ENCODE results near the gene PAXIP1.

Gene PAXIP1

DNA sequence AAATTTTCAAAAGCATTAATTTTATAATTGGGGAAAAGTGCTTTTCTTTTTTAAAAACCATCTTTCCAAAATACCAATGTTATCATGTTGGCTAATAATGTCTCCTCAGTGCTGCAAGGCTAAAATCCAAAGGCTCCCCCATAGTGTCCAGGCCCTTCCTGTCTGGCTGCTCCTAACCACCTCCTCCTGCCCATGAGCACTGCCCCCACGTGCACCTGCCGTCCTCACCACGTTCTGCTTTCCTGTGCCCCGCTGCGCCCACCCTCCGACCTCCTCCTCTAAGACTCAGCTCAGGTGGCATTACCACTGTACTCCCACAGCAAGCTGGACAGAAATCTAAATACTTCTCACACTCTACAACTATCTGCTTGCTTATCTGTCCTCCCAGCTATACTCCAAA, 17.7 kb downstream of the PAXIP1 start:
- H3K4me3 ChIP-seq (ENCODE audit: low read depth, low read length): no peak overlapping the region
- no peak for TF ChIP-seq CTCF (IDR thresholded peaks at IDR 0.05; ENCODE audit: insufficient read depth, low read depth, low read length, missing control alignments)
- no peak for DNase-seq (ENCODE audit: low read depth)

- TF ChIP-seq CTCF (IDR thresholded peaks at IDR 0.05; ENCODE audit: insufficient read depth, low read depth, low read length, missing control alignments): no peak
- no peak overlapping the region for H3K4me3 ChIP-seq (ENCODE audit: low read depth, low read length)
- no peak for DNase-seq (ENCODE audit: low read depth)
Measured at GRCh38 chr7:154984601-154985188, 18.2 kb downstream of the PAXIP1 start.

DNA sequence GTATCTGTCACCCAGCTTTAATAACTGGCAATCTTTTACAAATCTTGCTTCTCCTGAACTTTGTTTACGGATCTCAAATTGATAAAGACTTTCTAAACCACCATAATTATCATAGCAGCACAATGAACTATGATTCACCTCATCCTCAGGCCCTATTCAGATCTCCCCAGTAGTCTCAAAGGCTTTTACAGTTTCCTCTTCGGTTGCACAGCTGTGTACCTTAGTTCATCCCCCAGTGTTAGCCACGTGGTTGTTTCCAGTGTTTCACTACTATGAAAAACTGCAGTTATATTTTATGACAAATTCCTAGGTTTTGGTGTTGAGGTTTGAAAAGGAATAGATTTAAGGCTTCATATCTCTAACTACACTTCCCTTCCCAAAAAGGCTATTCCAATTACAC, 24.9 kb downstream of the PAXIP1 start:
- no peak for DNase-seq (ENCODE audit: low read depth)
- no peak overlapping the region for H3K4me3 ChIP-seq (ENCODE audit: low read depth, low read length)
- TF ChIP-seq CTCF (IDR thresholded peaks at IDR 0.05; ENCODE audit: insufficient read depth, low read depth, low read length, missing control alignments): no peak

GRCh38 chr7:154977250-154977649, 25.7 kb downstream of the PAXIP1 start:
- DNase-seq (ENCODE audit: low read depth): no peak
- no peak for TF ChIP-seq CTCF (IDR thresholded peaks at IDR 0.05; ENCODE audit: insufficient read depth, low read depth, low read length, missing control alignments)
- H3K4me3 ChIP-seq (ENCODE audit: low read depth, low read length): no peak overlapping the region

- no peak overlapping the region for H3K4me3 ChIP-seq (ENCODE audit: low read depth, low read length)
- DNase-seq (ENCODE audit: low read depth): no peak
- TF ChIP-seq CTCF (IDR thresholded peaks at IDR 0.05; ENCODE audit: insufficient read depth, low read depth, low read length, missing control alignments): no peak
Measured at GRCh38 chr7:154976844-154977243, 26.1 kb downstream of the PAXIP1 start.

DNA sequence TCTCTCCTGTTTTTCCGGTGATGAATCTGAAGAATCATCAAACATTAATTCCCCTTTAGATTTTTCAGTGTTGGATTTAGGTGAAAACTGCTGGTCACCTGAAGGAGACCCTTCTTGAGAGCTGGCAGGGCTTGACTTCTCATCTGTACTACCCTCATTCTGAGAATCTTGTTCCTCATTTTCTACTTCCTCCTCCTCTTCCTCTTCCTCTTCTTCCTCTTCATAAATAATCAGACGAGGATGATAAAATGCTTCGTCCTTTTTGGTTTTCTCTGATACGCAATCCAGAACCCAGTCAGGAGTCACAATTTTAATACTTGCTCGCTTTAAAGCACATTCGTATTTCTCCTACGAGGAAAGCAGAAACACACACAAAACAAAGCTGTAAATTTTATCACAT, 26.9 kb downstream of the PAXIP1 start:
- TF ChIP-seq CTCF (IDR thresholded peaks at IDR 0.05; ENCODE audit: insufficient read depth, low read depth, low read length, missing control alignments): no peak
- DNase-seq (ENCODE audit: low read depth): no peak
- H3K4me3 ChIP-seq (ENCODE audit: low read depth, low read length): no peak overlapping the region

- TF ChIP-seq CTCF (IDR thresholded peaks at IDR 0.05; ENCODE audit: insufficient read depth, low read depth, low read length, missing control alignments): no peak
- no peak for DNase-seq (ENCODE audit: low read depth)
Measured at GRCh38 chr7:154973381-154973780, 29.5 kb downstream of the PAXIP1 start.

More at GRCh38 chr7:154973381-154973780, 29.5 kb downstream of the PAXIP1 start:
- H3K4me3 ChIP-seq (ENCODE audit: low read depth, low read length): no peak overlapping the region
